Ovary (tissue), 3 donors: Measurements from ENCODE around the gene SLC35B1.

Source experiments
- CTCF ChIP-seq, 3 donors: fragments of 450-650 bp in 2 of 3; fragments of 200-600 bp in 1 of 3; IDR thresholded peaks; one replicate each; pipeline versions ENCODE4 v1.5.1 to v1.8.0; 2016 to 2022; ENCODE audit warnings: antibody characterized with exemption in 3 of 3, mild to moderate bottlenecking in 1 of 3
- EP300 ChIP-seq: sonication (generic); formaldehyde crosslinking; IDR thresholded peaks from one replicate; pipeline ENCODE4 v1.6.1; 2017; ENCODE audit warnings: antibody characterized with exemption
- donor health status: DM: no; HTN: no; CAD: no.

GRCh38 chr17:49746791-49747490, 39.2 kb upstream of the SLC35B1 start:
- TF ChIP-seq CTCF (IDR thresholded peaks at IDR 0.05) (no peak), EP300 (no peak)
